GM12873 (cell line): ENCODE data around the gene GP2.

Experiments used
- TF ChIP-seq, protein P1 (sequence below): IDR thresholded peaks from 2 replicates; pipeline ENCODE4 v1.5.1; 2012; ENCODE audit warnings: low read depth, mild to moderate bottlenecking, moderate library complexity, low read length, control low read depth; ENCODE audit not compliant: insufficient read depth; ENCODE audit errors: missing control alignments

GP2 gene

DNA sequence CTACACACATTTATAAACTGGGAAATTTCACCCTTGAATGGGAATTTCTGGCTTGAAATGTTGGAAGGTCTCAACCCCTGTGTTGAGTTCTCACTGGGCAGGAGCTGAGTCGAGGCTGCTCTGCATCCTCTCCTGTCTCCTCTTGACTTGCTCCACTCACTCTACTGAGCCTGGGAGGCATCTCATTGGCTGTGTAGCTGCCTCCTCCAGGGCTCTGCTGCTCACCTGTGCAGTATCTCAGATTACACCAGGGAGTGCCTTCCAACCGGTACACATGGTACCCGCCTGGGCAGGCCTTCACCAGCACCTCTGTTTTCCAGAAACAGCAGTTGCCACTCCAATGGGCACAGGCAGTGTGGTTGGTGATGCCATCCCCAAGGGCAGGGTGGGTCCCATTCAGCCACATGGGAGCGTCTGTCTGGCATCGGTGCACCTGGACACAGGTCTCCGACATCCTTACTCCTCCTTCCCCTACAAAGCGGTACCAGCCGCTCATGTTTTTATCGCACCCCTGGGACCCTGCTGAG lies 3.7 kb downstream of the GP2 start:
- TF ChIP-seq, protein P1, sequence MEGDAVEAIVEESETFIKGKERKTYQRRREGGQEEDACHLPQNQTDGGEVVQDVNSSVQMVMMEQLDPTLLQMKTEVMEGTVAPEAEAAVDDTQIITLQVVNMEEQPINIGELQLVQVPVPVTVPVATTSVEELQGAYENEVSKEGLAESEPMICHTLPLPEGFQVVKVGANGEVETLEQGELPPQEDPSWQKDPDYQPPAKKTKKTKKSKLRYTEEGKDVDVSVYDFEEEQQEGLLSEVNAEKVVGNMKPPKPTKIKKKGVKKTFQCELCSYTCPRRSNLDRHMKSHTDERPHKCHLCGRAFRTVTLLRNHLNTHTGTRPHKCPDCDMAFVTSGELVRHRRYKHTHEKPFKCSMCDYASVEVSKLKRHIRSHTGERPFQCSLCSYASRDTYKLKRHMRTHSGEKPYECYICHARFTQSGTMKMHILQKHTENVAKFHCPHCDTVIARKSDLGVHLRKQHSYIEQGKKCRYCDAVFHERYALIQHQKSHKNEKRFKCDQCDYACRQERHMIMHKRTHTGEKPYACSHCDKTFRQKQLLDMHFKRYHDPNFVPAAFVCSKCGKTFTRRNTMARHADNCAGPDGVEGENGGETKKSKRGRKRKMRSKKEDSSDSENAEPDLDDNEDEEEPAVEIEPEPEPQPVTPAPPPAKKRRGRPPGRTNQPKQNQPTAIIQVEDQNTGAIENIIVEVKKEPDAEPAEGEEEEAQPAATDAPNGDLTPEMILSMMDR: no peak

DNA sequence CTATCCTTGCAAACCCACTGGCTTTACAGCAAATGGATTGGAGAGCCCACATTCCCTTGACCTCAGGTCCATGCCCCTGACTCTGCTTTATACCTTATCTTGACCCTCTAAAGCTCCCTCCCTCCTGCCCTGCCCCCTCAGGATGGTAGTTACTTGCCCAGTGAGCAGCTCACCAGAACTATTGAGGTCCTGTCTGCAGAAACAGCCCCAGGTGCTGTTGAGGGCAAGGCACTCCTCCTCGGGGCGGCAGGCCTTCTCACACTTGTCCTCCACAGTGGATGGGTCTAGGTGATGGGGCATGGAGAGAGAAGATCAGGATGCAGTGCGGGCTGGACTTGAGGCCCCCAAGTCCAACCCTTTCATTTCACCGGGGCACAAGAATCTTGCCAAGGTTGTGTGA lies 4.6 kb downstream of the GP2 start:
- TF ChIP-seq, protein P1: no peak

DNA sequence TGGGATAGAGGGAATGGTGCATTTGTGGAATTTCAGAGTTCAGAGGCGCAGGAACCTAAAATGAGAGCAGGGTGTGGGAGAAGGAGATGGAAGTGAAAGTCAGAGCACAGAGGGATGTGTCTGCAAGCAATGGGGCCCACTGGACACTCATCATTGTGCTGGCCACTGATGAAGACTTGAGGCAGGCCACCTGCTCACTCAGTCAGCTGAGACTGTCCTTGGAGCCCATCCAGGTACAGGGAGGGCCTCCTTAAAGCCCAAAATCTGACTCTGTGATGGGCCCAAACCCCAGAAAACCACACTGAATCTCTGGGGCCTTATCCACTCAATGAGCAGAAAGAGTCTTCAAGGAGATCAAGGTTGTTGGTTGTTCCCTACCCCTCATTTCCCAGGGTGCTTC lies 5.6 kb downstream of the GP2 start:
- TF ChIP-seq, protein P1: no peak

DNA sequence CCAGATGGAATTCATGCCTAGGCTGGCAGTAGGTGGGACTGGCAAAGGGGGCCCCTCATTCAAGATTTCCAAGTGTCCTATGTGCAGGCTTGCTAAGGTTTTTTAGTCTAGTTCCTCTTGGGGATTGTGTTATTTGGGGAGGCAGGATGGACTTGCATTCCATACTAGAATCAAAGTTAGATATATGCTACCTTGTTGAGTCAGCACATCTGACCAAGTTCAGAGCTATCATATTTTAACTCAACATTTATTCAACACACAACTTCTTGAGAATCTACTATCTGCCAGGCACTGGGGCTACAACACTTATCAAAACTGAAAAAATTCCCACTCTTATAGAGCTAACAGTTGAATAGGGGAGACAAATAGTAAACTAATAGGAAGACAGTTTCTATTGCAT lies 6.7 kb downstream of the GP2 start:
- TF ChIP-seq, protein P1: no peak

DNA sequence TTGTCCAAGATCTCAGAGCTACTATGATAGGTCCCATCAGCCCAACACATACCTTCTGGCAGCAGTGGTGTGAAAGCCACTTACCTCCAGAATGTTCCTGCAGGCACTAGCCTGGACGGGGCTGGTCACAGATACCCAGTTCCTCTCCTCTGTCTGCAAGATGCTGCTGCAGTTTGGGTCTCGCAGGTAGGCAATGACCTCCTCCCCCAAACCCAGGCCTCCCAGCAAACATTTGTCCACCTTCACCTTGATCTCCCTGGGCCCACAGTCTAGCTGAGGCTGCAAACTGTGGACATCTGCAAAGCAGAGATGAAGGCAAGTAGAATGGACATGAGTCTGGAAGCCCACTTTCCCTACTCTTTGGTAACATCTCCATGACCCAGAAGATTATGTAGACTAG lies 7.1 kb downstream of the GP2 start:
- TF ChIP-seq, protein P1: no peak

DNA sequence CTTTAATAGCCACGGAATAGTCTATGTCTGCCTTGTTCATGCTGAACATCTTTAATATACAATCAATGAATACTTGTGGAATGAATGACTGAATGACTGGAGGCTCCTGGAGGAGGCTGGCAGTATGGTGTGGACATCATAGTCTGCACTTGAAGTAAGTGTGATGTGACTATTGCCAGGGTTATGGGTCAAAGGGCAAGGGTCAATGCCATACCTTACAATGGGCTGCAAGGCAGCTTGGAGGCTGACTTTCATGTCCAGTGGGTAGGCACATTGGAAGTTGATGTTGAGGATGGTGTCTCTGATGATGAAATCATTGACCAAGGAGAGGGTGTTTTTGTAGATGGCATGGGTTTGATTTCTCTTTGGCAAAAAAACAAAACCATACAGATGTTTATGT lies 7.9 kb downstream of the GP2 start:
- TF ChIP-seq, protein P1: no peak

DNA sequence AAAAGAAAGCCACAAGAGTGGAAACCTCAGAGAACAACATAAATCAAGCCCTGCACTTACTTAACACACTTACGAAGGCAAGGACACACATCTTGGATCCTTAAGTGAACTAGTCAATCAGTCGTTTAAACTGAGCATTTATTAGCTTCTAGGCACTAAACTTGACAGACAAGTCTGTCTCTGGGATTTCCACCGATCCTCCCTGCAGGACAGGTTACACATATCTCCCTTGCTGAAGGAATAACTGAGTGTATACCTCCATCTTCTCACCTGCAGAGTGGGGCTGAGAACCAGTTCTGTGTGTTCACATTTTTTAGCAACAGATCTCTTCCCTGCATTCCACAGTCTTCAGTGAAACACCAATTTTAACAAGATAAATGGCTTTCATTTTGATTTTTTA lies 8.9 kb downstream of the GP2 start:
- TF ChIP-seq, protein P1: no peak
